HL-60 (cell line): Measurements from ENCODE around the gene SH3BGRL3.

ENCODE experiments used
- GABPA ChIP-seq: IDR thresholded peaks from 2 replicates; pipeline ENCODE4 v1.6.1; 2012; ENCODE audit warnings: low read depth
- POLR2AphosphoS5 ChIP-seq: IDR thresholded peaks from 2 replicates; pipeline ENCODE4 v1.6.1; 2012; ENCODE audit warnings: low read depth
- TF ChIP-seq, protein P1 (sequence below): IDR thresholded peaks from one replicate; pipeline ENCODE4 v1.5.1; 2011; ENCODE audit warnings: low read length, control low read depth, inconsistent platforms; ENCODE audit not compliant: insufficient read depth

- TF ChIP-seq GABPA (no peak), POLR2AphosphoS5 (no peak)
- TF ChIP-seq, protein P1, sequence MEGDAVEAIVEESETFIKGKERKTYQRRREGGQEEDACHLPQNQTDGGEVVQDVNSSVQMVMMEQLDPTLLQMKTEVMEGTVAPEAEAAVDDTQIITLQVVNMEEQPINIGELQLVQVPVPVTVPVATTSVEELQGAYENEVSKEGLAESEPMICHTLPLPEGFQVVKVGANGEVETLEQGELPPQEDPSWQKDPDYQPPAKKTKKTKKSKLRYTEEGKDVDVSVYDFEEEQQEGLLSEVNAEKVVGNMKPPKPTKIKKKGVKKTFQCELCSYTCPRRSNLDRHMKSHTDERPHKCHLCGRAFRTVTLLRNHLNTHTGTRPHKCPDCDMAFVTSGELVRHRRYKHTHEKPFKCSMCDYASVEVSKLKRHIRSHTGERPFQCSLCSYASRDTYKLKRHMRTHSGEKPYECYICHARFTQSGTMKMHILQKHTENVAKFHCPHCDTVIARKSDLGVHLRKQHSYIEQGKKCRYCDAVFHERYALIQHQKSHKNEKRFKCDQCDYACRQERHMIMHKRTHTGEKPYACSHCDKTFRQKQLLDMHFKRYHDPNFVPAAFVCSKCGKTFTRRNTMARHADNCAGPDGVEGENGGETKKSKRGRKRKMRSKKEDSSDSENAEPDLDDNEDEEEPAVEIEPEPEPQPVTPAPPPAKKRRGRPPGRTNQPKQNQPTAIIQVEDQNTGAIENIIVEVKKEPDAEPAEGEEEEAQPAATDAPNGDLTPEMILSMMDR, result no peak
Measured at GRCh38 chr1:26269198-26269550, 10.7 kb upstream of the SH3BGRL3 start.
